ENCODE data around the gene MAOA.
A peak's percentile ranks its signal among the peaks of the same experiment; 100 is the strongest.
"Not testable (repeated sequence)": the region's sequence is repeated elsewhere in the genome, so short reads cannot be mapped to it uniquely, and the experiment has no call there.

Gene MAOA

DNA sequence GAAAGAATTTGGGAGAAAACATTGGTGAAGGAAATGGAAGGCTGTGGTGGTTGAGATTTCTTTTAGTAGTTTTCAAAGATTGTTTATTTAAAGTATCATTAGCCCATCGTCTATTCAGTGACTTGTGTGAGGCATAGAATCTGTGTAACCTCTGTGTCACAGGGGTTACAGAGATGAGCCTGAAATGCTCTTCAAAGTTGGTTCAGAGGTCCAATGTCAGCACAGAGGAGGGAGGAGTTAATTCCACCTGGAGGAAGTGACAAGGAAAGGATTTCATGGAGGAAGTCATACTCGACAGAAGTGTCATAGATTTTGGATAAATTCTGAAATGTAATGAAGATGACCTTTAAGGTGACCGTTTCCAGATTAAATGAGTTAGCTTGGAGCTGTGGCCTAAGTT, 8.2 kb downstream of the MAOA start:
- no peak for DNase-seq

DNA sequence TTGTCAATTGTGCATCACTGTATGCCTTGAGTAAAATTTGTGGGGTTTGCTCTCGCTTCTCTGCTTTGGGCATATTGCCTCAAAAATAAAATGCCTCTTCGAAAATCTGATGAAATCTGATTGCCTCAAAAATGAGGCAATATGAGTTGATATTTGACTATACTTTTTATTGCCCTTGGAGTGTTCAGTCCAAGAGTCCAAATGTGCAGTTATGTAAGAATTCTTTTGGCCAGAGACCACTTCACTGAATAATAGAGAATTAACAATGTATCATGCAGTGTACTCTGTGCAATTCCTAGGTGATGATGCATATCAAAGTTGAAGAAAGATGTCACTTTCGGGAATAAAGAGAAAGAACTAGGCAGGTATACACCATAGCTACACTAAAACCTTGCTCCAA, 8.6 kb downstream of the MAOA start:
- DNase-seq: no peak

DNA sequence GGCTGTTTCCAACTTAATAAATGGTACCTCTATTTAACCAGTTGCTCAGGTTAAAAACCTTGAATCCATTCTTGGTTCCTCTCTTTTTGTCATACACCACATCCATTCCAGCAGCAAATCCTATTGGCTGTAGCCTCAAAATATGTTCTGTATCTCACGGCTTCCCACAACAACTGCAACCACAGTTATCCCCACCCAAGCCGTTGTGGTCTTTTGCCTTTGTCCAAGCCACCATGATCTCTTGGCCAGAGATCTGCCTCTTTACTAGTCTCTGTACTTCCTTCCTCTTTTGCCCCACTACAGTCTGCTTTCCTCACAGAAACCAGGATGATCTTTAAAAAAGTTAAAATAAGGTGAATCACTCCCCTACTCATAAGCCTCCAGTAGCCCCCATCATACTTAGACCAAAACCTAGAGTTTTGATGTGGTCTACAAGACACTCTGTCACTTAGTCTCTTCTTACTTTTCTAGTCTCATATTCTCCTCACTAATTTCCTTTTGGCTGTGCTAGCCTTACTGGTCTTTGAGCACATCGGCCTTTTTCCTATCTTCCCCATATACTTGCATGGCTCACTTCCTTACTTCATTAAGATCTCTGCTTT, 10.3 kb downstream of the MAOA start:
- DNase-seq: no peak

DNA sequence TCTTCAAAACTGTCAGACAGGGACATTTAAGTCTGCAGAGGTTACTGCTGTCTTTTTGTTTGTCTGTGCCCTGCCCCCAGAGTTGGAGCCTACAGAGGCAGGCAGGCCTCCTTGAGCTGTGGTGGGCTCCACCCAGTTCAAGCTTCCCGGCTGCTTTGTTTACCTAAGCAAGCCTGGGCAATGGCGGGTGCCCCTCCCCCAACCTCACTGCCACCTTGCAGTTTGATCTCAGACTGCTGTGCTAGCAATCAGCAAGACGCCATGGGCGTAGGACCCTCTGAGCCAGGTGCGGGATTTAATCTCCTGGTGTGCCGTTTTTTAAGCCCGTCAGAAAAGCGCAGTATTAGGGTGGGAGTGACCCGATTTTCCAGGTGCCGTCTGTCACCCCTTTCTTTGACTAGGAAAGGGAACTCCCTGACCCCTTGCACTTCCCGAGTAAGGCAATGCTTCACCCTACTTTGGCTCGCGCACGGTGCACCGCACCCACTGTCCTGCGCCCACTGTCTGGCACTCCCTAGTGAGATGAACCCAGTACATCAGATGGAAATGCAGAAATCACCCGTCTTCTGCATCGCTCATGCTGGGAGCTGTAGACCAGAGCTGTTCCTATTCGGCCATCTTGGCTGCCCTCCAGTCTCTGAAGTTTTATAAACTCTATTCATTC, 20.0 kb downstream of the MAOA start:
- not testable (repeated sequence) for DNase-seq

DNA sequence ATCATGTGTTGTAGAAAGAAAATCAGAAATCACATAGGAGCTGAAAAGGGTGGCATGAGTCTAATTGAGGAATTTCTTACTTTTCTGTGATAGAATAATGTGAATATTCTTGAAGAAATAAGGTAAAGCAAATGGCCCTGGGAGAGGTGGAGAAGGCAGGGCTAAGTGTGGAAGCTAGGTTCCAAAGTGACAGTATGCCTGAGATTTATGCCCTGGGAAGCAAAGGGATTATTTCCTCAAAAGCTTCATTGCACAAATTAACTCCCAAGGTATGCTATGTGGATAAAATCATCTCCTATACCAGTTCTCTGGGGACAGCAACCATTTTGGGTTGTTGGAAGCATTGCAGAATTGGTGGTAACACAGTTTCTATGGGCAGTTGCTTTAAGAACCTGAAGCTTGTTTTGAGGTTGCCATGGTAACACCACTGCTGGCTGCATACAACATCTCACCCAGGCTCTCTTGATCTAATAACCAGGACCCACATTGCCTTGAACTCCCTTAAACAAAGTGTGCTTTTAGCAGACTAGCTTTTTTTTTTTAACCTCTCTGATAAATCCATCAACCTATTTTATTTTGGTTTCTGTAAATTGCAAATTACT, 21.0 kb downstream of the MAOA start:
- DNase-seq: peak; percentile 26

DNA sequence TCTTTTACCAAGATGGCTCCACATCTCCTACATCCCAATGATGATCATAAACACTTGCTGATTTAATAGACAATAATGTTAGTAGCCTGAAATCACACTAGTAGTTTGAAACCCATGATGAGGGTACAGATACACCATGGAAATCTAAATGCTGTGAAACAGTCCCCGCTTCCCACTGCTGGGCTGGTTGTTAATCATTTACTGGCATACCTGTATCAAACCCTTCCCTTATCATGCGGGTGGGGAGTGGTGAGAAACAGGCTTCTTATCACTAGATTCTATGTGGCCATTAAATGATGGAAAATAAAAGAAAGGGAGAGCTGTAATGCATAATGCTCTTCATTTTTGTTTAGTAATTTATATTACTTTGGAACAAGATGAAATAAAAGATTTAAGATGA, 21.9 kb downstream of the MAOA start:
- no peak for DNase-seq

DNA sequence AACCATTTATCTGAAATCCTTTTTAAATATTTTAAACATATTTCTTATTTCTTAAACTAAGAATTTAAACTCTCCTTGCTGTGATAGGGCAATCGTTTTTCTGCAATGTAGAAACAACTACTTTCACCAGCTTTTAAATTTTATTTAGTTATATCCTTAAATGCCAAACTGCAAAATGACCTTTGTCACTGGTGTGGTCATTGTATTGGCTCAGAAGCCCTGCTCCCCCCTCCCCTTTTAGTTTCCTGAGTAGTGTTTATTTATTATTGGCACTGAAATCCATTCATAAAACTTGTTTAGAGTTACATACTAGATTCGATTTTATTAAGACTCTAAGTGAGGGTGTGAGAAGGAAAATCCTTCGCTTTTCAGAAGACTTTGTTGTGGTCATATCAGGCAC, 23.0 kb downstream of the MAOA start:
- DNase-seq: no peak

DNA sequence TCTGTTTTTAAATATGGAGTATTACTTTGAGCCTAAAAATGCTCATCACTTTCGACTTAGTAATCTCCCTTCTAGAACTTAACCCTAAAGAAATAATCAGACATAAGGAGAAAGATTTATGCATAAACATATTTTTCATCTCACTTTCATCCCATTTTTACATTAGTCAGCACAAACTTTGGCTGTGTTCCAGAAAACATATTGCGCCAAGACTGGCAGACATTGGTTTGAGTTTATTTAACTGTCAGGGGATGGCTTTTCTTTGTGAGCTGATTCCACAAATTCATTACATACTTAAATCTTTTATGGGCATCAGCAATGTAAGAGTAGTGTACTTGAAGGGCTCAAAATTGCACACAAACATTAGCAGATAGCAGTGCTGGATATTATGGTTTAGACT, 23.7 kb downstream of the MAOA start:
- DNase-seq: peak; percentile 38

DNA sequence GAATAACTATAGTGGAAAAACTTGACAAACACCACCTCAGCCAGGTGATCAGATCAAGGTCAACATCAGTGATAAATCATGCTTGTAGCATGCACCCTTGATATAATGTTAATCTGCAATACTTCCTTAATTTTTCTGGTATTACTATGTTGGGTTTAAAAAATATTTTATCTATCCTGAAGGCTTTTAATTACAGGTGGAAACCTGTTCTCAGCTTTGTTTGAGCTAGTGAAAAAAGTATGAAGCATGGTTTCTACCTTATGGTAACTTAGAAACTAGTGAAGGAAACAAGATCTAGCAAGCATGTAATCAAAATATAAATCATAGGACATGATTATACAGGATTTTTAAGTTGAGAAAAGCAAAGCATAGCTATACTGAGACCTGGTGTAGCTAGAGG, 26.6 kb downstream of the MAOA start:
- DNase-seq: no peak

DNA sequence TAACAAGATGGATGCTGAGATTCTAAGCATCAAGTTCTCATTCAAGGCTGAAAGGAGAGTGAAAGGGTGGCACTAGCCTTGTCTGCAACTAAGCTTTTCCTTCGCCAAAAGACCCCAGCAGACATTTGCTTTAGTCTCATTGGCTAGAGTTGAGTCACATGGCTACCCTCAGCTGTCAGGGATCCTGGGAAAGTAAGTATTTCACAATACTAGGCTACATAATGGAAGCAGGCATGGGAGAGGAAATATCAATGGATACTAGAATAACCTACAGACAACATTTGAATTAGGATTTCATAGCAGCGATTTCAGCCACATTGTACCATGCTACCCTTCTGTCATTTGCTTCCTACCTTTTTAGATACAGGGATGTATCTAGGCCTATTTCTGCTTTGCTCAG, 29.1 kb downstream of the MAOA start:
- DNase-seq: no peak

DNA sequence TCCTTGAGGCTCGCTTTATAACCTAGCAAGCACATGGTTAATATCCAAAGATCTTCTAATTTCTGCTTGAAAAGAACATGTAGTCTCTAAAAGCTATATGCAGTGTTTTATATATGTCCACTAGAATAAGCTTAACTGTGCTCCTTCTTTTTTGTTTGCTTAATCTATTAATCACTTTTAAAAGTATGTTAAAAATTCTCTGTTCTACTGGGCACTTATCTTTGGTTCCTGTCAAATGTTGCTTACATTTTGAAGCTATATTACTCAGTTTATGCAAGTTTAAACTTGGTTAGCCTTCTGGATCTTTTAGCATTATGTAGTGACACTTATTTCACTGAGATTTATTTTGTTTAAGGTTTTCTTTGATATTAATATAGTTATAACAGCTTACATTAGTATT, 32.5 kb downstream of the MAOA start:
- DNase-seq: no peak

DNA sequence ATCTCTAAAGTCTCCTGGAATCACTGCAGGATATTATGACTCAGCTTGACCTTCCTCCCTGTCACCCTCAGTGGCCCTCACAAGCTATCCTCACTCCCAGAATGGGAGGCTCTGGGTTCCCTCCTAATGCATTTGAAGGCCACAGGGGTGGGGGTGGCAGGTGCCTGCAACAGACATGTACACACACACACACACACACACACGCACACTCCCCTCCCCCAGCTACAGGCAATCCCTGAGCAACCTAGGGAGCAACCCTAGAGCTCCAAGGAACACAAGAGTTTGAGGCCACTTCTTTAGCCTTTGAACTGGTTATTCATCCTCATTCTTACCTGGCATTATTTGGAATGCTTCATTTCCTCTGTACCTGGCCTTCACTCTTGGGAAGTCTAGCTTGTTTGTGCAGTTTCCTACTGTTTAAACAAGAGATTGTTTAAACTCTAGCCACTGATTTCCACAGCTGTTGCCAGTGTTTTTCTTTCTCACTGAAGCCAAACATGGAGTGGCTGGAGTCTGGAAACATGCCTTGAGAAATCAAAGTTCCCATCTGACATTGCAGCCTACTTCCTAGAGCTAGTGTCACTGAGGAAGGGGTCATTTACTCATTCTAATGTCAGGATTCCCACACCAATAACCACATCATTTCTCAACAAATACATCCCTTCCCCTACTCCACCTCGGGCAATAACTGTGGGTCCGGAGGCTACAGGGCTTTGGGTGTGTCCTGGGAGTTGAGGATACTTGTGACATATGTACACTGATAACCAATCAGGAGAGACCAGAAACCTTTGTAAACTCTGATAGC, 37.7 kb downstream of the MAOA start:
- no peak for DNase-seq

DNA sequence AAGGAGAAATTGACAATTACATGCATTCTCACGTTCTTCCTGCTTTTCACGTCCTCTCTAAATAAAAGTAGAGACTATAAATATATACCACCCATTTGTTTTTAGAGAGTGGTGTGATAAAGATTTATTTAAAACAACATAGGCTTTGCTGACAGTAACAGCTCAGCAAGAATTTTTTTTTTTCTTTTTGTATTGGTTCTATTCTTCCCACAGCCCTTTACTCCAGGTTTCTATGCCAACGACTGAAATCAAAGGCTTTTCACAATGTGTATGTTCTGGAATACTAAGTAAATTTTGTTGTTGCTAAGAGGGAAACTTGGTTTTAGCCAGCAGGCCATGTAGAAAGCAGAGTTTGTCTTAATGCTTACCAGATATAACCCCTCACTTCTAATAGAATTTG, 43.4 kb downstream of the MAOA start:
- no peak for DNase-seq

DNA sequence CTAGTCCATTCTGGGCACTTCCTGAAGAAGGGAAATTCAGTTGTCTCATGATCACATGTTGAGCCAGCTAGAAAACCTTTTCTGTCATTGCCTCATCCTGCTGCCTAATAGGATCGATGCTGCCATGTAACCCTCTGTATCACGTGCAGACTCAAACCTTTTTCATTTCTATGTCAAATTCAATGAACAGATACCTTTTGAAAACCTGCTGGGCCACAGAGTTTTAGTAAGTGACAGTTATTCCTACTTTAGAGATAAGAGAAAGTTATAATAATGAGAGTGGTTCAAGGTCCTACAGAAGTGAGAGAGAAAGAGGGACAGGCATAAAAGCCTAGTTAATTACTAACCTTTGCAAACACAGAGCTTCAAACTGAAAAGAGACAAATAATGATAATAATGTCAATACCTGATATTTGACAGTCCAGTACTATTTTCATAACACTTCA, 46.0 kb downstream of the MAOA start:
- no peak for DNase-seq

DNA sequence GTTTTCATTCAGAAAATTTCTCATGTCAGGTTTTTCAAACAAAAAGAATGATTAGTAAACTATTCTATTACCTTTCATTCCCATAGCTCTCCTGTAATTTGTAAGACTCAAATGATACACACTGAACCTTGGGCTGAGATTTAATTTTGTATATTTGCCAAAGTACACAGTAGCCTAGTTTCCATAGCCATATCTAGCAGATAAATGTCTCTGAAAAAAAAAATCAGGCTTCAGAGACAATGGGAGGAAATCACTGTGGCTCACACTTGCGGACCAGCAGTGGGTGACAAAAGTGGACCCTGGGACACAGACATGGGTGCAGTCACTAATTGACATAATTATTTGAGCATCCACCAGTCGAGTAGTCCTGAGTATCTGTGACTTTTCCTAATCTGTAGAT, 46.6 kb downstream of the MAOA start:
- no peak for DNase-seq

DNA sequence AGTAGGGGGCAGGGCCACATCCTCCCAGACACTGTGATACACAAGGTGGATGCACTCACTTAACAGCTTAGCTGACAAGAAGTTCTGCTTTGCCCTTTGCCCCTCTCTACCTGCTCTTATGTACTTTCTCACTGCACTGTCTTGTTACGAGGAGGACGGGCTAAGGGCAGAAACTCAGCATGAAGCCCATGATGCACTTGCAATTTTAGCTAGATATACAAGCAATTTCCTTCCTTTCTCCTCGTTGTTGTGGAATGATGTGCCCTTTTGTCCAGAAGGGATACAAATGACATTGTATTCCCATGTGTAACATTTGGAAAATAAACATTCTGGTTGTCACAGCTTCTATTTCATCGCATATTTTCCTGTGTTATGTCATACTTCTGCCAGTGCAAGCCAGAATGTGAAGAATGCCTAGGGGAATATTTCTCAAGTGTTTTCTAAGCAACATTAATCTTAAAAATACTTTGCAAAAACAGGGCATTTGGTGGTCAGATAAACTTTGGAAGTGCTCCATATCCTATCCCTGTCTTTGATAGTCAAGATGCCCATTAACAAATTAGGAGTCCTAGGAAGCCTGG, 47.2 kb downstream of the MAOA start:
- DNase-seq: no peak

DNA sequence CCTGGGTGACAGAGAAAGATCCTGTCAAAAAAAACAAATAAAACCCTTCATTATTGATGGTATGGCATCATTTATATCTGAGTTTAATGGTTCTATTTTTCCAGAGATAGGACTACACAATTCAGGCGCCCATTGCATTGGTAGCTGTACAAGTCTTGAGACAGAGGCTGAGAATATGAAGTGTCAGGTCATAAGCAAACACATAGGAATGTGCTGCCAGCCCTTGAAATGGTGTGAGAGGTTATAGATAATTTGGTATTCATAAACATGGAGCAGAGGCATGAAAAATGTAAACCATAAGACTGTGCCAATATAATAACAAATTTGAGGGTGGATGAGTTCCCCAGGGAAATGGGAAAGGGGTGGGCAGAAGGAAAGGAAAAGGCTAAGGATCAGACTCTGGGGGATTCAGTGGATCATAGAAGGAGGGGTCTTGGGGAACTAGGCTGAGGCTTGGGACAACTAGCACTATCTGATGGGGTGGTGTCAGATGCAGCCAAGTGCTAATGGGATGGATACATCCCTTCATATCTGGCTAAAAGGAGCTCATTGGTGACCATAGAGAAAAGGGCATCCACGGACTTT, 50.8 kb downstream of the MAOA start:
- no peak for DNase-seq

DNA sequence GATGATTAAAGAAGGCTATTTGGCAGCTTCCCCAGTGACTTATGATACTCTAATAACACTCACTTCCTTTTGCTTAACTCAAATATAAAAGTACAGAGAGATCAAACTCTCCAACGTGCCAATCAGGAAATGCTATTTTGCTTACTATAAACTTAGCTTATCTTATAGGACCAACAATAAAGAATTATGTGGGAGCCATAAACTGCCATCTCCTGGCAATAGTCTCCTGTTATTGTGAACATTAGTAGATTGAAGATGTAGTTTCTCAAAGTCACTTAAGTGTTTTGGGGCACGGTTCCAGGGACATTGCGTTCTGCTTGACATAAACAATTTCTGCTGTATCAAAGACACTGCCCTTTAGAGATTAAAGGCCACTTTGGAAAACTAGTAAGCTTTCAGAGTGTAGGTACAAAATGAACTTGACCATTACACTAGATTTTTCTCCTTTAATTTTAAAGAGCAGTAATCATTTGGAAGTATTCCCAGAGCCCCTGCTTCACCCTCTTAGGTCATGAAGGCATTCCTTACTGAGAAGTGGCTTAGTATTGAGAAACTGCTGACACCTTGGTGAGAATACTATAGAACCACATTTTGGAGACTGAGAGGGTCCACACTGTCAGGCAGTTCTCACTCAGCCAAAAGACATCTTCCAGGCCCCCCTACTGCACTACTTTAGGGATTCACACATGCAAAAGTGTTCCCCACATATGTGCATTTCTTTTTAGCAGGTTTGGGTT, 51.9 kb downstream of the MAOA start:
- DNase-seq: no peak

DNA sequence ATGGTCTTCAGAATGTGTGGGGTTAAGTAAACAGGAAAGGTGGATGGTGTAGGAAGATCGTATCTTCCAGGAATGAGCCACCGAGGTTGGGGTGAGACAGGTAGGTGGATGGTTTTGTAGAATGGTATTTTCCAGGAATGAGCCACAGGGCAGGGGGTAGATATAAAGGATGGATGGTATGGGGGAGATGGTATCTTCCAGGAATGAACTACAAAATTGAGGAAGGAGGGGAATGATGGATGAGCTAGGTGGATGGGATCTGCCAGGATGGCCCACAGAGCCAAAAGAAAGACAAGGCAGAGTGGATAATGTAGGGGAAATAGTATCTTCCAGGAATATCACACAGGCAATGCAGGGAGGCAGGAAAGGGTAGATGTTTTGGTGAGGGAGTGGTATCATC, 60.0 kb downstream of the MAOA start:
- DNase-seq: no peak

DNA sequence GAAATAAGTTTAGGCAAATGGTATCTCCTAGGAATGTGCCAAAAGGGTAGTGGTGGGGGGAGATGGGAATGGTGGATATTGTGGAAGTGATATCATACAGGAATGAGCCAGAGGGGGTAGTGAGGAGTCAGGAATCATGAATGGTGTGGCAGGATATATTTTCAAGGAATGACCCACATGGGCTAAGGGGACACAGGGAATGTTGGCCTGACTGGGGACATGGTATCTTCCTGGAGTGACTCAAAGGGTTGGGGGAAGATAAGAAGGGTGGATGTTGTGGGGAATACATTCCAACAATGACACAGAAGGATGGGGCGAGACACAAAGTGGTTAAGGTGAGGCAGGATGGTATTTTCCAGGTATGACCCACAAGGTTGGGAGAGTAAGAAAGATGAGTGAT, 60.6 kb downstream of the MAOA start:
- no peak for DNase-seq

DNA sequence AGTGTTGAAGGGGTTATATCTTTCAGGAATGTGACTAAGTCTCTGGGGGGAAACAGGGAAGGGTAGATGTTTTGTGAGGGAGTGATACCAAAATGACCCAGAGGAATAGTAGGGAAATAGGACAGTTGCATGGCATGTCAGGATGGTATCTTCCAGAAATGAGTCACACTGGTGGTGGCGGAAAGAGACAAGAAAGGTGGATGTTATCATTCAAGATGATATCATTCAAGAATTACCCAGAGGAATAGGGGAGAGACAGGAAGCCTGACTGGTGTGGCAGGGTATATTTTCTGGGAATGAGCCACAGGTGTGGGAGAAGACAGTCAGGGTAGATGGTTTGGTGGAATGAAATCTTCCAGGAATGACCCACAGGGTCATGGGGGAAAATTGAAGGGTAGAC, 61.1 kb downstream of the MAOA start:
- DNase-seq: no peak

DNA sequence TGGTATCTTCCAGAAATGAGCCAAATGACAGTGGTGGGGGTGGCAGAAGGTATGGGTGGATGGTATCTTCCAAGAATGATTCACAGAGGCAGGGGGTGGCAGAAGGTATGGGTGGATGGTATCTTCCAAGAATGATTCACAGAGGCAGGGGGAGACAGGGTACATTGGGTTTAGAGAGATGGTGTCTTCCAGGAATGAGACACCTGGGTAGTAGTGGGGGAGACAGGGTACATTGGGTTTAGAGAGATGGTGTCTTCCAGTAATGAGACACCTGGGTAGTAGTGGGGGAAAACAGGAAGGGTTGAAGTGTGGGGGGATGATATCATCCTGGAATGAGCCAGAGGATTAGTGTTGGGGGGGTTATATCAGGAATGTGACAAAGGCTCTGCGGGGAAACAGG, 62.0 kb downstream of the MAOA start:
- no peak for DNase-seq

All from NCI-H1105 treated with DMSO at 0.1 percent for 48 hours (cell line).